ENCODE results near the gene CASP12.

Gene CASP12

DNA sequence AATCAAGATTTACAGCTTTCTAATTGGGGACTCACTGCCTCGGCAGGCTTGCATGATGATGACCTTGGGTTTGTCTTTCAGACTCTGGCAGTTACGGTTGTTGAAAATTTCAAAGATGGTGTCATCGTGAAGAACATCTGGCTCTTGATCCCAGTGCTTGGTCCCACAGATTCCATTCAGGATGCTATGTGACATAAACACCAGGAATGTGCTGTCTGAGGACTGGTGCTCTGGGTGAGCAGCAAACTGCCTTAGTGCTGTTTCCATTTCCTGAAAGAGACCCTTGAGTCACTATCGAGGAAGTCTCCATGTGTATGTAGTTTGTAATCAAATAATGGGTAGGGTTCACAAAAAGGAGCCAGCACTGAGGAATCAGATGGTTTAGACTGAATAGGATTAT, 7.1 kb downstream of the CASP12 start:
- DNase-seq: no peak

DNA sequence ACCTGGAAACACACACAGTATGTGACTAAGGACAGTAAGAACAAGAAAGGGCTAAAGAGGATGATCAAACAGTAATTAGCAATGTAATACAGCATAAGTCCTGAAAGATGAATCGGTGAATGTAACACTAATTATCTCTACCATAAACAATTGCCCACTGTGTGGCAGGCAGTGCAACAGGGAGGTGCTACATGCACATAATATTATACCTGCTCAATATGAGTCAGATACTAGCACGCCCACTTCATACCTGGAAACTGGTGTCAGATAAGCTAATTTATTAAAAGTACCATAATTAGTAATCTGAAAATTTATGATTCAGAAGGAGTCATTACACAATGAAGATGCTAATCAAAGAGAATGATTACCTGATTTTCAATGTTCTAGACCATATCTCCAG, 14.9 kb downstream of the CASP12 start:
- peak; percentile 63 for DNase-seq

DNA sequence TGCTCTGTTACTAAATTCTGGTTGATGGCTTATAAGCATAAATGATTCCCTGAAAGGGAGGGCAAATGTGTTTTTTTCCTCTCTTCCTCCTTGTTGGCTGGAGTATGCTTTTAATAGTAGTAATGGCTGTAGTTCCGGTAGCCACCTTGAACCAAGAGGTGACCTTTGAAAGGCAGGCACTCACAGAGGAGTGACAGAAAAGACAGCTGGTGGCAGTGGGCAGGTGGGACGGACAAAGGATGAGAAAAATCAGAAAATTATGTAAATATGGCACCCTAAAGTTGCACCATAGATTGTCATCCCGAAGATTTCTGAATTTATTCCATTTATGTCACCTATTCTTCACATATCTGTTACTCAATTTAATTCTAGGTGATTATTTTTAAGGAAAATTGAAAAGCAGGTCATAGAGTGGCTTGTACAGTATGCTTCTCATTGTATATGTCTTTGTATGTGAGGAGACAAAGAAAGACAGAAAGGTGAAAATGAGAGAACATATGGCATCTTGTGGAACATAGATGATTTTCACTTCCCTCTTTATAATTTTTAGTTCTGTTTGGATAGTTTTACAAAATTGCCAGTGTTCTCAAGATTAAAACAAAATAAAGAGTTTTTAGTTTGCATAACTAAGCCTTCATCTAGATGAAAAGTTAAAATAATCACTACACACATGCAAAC, 17.0 kb downstream of the CASP12 start:
- no peak for DNase-seq

DNA sequence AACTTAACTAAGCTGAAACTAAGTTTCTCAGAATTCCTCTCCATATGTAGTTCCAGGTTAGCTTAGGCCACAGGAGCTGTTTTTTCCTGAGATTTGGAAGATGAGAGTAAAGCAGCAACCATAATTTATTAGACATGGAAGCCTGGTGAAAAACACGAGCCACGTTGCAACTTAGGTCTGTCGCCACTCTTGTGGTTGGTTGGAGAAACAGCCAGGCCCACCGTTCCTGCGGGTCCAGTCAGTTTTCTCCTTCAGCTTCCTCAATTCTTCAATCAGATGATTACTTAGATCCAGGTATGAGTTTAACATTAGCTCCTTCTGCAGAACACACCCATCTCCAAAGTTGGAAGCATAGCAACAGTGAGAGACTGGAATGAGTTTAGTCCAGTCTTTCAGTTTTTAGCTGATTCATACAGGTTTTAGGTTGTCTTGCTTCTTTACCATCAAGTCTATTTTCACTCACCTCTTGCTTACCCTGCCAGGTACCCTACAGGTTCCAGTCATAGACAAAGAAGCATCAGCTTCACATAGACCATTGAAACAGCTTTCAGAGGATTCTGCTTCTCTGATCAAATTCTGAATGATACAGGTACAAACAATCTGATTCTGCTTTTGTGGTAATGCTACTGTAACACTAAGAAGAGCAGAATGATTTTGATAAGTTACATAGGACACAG, 18.6 kb downstream of the CASP12 start:
- DNase-seq: no peak

DNA sequence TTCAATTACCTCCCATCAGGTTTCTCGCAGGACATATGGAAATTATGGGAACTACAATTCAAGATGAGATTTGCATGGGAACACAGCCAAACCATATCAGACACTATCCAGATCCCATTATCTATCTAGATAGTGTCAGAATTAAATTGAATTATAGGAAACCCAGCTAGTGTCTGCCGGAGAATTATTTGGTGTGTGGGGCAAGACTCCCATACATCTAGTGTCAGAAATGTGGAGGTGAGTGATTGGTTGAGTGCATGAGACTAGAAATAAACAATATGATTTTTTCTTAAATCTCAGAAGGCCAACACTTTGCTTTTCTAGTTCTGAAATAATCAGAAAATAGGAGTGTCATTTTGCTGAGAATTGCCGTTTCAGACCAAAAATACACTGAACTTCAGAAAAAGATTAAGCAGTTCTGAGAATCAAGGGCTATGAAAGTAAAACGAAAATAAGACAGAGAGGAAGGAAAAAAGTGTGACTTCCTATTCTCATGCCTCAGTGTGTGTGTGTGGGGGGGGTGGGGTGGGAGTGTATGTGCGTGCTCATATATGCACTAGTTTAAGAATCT, 21.3 kb downstream of the CASP12 start:
- DNase-seq: no peak

DNA sequence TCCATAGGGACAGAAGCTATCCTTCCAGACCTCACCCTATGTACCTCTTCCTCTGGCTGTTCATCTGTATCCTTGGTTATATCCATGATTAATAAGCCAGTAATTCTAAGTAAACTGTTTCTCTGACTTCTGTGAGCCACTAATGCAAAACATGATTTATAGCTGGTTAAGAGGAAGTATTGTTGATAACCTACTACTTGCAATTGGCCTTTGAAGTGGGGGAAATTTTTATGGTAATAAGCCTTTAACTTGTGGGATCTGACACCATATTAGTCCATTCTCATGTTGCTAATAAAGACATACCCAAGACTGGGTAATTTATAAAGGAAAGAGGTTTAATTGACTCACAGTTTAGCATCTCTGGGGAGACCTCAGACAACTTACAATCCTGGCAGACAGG, 21.9 kb downstream of the CASP12 start:
- DNase-seq: no peak

DNA sequence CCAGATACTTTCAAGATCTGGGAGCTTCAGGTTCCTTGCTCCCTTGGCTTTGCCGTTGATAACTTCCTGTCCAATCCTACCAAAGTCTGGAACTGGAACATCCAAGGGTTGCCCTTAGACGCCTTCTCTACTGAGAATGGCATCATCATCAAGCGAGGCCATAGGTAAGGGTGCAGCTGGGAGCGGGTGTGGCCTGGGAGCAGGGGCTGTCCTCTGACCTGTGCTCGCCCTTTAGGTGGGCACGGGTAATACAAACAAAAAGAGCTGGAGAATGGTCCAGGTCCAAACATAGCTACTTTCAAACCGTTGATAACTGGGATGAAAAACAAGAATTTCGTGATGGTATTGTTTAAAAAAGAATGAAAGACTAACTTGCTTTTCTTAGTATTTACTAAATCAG, 25.0 kb downstream of the CASP12 start:
- DNase-seq: no peak

DNA sequence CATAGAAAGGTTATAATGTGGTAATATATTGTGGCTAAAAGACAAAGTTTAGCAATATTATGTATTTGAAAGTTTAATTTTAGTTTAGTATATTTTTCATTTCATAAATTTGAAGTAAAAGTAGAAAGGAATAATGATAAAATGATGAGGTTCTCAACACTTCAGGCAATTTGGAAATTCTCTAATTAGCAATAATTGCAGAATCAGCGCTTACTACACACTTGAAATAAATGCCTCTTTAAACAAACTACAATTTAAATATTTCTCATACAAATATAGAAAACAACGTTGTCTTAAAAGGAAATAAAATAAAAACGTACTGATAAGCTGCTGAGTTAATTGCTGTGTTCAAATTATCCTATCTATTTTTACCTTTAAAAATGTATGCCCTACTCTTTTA, 25.9 kb downstream of the CASP12 start:
- no peak for DNase-seq

DNA sequence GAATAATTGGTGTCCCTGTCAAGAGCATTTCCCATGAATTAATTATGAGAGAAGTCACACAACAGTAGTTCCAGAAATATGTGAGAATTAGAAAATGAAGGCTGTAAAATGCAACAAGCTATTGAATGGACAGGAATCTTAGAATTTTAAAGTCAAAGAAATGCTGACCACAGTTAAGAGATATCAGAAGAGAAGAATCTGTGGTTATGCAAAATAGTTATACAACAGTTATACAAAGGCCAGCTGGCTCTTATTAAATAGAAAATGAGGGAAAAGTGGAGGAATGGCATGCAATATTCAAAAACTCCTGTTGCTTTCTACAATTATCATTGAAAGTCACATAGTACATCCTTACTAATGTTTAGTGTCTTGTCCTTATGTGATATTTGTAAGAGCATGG, 27.4 kb downstream of the CASP12 start:
- no peak for DNase-seq

DNA sequence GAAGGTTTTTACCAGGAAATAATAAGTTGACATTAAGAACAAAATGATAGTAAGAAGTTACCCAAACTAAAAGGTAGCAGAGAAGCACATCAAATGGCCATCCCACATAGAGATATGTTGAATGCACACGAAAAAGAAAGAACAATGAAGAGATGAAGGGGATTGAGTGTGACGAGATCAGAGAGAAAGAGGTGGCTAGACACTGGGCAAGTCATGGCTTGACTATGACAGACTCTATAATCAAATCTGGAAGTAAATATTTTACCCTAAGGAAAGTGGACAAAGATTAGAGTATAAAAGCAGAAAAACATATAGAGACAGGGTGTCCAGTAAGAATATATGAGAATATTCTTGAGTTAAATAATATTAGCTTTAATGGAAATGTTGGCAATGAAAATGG, 31.4 kb downstream of the CASP12 start:
- DNase-seq: no peak

DNA sequence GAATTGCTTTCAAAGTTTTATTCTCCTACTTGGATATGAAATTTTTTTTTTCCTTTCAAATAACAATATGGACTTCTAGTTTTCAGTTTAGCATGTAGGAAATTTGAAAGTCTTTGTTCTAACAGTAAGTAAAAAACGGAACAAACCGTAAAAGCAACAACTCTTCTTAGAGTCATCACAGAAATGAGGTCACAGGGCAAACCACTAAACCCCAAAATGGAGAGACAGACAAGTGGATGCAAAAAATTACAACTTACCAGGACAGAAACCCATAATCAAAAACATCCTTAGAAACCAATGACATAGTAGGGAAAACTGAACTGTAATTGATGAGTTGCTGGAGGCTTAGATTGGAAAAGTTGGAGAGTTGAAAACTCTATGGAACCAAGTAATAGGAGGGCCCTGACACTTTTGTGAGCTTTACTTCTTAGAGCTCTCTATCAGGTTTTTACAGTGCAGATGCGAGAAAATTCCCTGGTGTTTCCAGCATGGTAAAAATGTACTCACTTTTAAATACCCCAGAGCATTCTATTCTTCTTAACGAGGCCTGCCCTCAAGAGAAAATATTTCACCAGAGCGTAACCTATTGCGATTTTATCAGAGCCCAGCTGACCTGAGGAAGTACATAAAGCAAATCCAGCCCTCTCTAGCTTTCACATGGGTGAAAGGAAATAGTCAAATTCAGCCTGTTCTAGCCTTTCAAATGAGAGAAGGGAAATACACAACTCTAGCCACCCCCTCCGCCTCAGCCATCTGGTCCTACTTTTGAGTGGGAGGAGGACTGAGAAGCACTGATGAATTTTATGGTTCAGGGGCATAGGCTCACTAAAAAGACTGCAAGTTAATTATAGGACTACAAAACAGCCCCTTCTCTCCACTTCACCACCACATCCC, 39.1 kb downstream of the CASP12 start:
- no peak for DNase-seq

DNA sequence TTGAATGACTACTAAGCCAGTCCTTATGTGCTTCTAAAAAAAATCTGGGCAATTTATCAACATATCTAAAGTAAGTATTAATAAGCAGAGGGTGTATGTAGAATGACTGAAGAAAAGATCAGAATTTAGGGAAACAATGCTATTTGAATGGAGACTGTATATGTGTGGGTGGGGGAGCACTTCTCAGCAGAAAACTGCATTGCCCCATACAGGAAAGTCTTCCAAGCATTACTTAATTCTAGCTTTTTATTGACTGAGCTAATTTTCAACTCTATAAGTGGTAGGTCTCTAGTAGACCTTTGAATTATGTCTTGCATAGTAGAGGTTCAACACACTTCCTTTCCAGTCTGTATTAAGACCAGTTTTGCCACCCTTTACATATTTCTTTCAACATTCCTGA, 41.7 kb downstream of the CASP12 start:
- no peak for DNase-seq

DNA sequence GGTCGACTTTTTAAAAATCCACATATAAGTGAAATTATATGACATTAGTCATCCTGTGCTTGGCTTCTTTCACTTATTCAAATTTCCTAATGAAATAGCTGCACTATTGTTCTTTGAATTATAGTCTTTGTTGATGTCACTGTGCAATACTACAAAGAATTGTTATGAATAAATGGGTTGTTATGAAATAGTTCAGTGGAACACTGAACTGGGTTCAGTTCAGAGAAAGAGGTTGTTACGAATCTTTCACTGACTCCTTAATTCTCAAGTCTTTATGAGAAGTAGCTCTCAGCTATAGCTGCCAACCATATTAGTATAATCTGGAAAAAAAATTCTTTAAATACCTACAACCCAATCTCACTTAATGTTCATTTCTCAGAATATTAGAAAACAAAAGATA, 42.3 kb downstream of the CASP12 start:
- no peak for DNase-seq

DNA sequence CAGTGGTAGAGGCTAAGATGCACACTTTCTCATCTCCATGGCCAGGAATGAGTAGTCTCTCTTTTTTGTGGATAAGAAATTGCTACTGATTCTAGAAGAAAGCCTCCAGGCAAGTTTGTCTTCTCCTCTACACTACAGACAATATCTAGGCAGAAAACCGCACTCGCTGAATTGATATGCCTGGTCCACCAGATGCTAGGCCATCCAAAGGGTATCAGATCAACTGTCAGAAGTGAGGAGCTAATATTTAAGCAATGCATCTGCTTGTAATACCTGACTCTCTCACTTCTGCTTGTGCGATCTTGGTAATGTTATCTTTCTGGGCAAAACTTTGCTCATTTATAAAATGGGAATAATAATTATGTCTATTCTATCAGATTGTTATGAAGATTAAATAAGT, 45.0 kb downstream of the CASP12 start:
- no peak for DNase-seq

DNA sequence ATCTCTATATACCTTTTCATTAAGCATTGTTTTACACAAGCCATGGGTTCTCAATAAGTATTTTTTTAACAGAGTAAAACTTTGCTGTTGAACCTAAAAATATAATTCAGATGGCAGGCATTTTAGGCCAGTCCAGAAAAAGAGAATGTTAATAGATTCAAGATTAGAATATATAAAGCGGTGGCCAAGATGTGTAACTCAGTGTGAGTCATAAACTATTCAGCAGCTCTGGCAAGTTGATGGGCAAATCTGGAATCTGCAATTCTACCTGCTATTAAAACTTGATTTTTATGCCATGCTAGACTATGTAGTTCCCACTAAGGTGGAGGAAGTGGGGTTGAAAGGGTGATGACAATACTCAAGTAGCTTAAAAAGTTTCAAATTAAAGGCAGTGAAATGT, 45.4 kb downstream of the CASP12 start:
- no peak for DNase-seq

DNA sequence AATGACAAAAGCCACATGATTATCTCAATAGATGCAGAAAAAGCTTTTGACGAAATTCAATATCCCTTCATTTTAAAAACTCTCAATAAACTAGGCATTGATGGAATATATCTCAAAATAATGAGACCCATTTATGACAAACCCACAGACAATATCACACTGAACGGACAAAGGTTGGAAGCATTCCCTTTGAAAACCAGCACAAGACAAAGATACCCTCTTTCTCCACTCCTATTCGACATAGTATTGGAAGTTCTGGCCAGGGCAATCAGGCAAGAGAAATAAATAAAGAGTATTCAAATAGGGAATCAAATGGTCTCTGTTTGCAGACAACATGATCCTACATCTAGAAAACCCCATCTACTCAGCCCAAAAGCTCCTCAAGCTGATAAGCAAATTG, 52.0 kb downstream of the CASP12 start:
- no peak for DNase-seq

DNA sequence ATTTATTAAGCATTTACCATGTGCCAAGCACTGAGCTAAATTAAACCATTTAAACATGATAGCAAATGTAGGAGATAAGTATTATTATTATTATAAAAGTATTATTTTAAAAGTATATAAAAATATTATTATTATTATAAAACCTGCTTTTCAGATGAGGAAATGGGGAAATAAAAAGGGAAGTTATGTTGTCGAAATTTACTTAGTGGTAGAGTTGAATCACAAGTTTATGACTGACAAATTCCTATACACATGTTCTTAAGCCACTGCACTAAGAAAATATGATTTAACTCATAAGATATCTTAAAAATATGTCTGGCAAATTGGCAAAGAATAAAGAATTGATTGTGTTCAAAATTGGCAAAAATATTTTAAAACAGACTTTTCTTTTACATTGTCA, 53.8 kb downstream of the CASP12 start:
- no peak for DNase-seq

DNA sequence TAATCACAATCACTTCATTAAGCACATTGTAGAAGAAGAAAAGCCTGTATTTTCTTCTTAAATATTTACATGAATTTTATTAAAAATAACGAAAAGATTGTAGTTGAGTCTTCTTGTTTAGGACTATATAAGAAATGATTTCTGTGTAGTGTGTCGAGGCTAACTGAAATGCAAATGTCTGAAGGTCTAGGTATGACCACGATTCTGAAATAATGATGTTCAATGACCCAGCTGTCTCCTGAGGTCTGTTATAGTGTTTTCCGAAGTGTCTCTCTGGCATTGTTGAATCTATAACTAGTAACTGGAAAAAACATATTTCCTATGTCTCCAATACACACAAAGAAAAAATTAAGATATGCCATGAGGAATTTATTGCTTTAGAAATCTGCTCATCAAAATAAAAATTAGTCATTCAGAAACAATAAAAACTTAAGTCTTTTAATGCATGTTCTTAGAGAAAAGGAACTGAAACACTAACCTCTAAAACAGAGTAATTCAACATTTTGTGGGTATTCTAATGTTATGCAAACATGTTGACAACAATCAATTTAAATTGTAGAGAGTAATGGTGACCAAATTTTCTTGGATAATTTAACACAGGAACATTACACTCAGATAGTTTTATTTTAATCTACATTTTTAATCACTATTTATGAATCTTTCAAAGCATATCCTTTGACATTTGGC, 55.0 kb downstream of the CASP12 start:
- DNase-seq: no peak

DNA sequence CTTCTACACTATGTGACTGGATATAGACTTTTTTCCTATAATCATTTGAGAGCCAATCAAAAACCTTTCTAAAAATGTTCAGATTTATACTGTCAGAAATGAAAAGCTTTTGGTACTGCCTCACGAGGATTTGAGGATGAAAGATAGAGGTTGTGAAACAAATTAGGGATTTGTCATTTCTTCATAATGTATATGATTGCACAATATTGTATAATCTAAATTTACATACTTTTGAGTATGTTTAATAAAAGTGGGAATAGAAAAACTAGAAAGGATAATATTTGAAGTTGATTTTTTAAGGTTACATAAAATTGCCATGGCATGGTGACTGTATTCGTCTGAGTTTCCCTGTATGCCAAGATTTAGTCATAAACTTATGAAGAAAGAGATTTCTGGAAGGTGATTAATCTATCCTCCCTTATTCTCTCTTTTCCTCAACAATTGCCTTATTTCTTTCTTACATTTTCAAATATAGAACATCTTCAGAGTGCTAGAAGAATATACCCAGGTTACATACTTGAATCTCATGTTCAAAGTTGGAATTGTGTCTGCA, 56.2 kb downstream of the CASP12 start:
- no peak for DNase-seq

DNA sequence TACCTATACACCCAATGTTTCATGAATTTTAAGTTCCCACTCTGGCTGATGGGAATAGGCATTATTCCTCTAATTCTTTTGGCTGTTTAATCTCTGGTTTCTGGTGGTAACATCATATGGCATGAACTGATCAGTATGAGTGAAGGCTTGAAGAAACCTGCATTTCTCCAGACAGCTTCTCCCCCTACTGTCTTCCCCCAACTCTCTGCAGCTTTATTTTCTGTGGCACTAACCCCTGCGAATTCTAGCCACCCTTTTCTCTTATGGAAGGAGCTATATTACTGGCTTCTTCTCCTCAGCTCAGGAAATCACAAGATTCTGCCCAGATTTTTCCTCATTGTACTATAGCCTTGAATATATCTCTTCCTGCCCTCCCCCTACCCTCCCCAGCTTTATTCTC, 57.1 kb downstream of the CASP12 start:
- no peak for DNase-seq

DNA sequence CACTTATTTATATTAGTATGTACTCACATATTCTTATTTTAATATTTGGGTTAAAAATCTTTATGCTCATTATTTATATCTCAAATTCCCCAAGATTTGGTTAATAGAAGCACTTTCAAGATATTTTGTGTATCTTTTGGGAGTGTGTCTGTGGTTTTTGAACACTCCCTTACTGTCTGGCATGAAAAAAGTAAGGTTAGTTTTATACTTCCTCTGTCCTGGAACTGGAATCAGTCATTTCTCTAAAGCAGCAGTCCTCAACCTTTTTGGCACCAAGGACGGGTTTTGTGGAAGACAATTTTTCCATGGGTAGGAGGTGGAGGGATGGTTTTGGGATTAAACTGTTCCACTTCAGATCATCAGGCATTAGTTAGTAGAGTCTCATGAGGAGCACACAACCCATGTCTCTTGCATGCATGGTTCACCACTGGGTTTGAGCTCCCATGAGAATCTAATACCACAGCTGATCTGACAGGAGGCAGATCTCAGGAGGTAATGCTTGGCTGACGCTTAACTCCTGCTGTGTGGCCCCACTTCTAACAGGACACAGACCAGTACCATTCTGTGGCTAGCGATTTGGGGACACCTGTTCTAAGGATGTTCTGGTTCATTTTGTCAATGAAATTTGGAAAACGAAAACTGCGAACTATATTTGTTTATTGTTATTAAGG, 60.2 kb downstream of the CASP12 start:
- no peak for DNase-seq

DNA sequence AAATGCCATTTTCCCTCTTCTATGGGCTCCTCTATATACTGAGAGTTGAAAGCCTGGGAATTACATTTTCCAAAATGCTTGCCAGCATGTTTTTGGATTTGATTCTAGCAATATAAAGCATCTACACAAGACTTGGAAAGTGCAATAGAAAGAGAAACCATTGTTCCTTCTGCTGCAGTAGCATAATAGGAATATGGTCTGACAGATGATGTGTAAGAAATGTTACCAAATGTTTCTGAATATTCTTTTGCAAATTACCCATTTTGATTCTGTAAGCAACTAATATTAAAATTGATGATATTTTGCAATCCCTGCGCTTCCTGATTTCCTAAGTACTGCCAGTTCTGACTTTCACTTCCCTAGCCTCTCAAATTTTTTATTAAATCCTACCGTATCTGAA, 61.6 kb downstream of the CASP12 start:
- DNase-seq: no peak

All from activated effector memory CD4-positive, alpha-beta T cell treated with anti-CD3 and anti-CD28 coated beads, Interleukin-2, amount 50 U/mL, for 16 hours (primary cell).